ENCODE data around the gene FAM131B.

DNA sequence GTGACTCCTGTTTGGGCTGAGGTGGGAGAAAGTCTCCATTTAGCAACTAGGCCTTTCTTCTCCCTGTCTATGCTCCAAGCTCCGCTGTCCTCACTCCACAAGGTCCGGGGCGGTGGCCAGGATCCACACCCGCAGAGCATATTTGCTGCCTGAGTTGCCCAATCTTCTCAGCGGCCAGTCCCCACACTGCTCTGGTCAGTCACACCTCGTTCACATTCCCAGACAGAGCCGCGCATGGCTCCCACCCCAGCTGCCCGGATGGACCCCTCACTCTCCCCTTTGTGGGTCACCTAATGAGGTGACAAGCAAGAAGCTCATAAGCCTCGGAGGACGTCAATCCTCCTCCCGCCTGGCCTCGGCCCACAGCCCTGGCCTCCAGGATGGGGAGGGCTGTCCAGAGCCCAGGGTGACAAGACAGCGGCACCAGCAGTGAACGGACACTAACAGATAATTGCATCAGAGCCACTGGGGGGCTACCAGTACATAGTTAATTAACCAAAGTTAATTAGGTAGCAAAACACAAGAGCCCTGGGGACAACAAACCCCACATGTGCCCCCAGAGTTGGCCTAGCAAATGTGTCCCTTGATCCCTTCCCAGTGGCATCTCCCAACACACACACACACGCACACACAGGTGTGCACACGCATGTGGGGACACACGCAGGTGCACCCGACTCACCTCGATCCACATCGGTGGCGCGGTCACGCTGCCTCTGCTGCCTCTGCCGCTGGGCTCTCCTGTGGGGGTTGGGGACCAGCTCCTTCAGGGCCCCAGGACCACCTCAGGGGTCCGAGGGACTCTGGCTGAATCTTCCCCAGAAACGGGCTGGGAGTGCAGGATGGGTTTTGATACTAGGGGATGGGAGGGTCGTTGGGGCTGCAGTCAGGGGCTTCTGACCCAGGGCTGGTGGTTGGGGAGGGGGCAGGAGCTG is 34.4 kb upstream of the FAM131B start:
- TF ChIP-seq FOXM1 (IDR thresholded peaks at IDR 0.05; ENCODE audit: borderline replicate concordance) (no peak), FOXK2 (IDR thresholded peaks at IDR 0.05) (no peak)

Data from HEK293T (cell line).